ENCODE data around the gene MYO3B.

- TF ChIP-seq CTCF (conservative IDR thresholded peaks at IDR 0.05; ENCODE audit: low read length) (no peak), EZH2phosphoT487 (IDR thresholded peaks at IDR 0.05; ENCODE audit: borderline replicate concordance, low read depth, low read length) (no peak)
Observed at GRCh38 chr2:170411660-170412059, 233.7 kb downstream of the MYO3B start.
